ENCODE measurements around the gene GLB1L3. TPM values are rescaled to one million over a fixed set of nuclear protein-coding genes. Genes with fewer than 3 reads are reported as not detected.

The GLB1L3 gene
- total and polyA plus RNA-seq, 2 donors (not counting 3 experiments of a cell fraction or from before 2014, with no cell fraction given), result not detected

DNA sequence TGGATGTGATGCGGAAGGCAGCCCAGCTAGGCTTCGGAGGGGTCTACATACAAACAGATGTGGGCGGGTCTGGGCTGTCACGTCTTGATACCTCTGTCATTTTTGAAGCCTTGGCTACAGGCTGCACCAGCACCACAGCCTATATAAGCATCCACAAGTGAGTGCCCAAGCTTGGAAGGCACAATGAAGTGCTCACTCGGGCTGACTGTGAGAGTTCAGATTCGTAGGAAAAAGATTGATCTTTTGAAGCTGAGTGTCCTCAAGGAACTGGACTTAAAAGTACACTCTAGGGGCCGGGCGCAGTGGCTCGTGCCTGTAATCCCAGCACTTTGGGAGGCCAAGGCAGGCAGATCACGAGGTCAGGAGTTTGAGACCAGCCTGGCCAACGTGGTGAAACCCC lies 19.1 kb upstream of the GLB1L3 start:
- ChIA-PET POLR2A (no interaction called here), CTCF (interaction anchor here (1.6 kb wide), 1 partner anchor 35 kb away, joined by 3 read pairs; no protein-coding TSS in a partner anchor)
- Histone ChIP-seq H3K79me2 (ENCODE audit: control insufficient read depth, insufficient read depth, low read length) (peaks cover 6% of the 10 kb centered on the region), H3K36me3 (ENCODE audit: control insufficient read depth in 2 of 2, extremely low read depth in 1 of 2, insufficient read depth in 2 of 2, low read length in 2 of 2) (peaks cover 6 to 17% of the 10 kb centered on the region in 2 experiments), H2AFZ (ENCODE audit: low read depth, low read length) (no peak overlapping the region), H3K27ac (ENCODE audit: insufficient read depth, low read depth, low read length) (no peak overlapping the region), H3K4me1 (ENCODE audit: control insufficient read depth, extremely low read depth, insufficient read depth, low read length) (peaks cover 10% of the 10 kb centered on the region), H3K27me3 (ENCODE audit: control insufficient read depth in 2 of 2, insufficient read depth in 2 of 2, low read length in 2 of 2) (no peaks in the 10 kb centered on the region), H3K4me2 (ENCODE audit: insufficient read depth, low read length) (no peak overlapping the region), H4K20me1 (replicated peaks; ENCODE audit: control insufficient read depth, extremely low read depth, insufficient read depth, low read length) (no peaks in the 10 kb centered on the region), H3K9ac (replicated peaks; ENCODE audit: extremely low read depth, insufficient read depth, low read length) (no peak overlapping the region), H3K4me3 (replicated peaks in 1 of 3; ENCODE audit: insufficient read depth in 1 of 3, low read depth in 1 of 3, low read length in 3 of 3) (no peak overlapping the region), H3K9me3 (replicated peaks; ENCODE audit: control insufficient read depth, insufficient read depth, low read length) (no peaks in the 10 kb centered on the region), H3K9me1 (replicated peaks; ENCODE audit: control insufficient read depth, extremely low read depth, insufficient read depth, low read length) (no peaks in the 10 kb centered on the region)
- intact Hi-C loops (cut with micrococcal nuclease), result no loop called here
- dilution Hi-C loops (cut with MboI; ENCODE audit: extremely low pct_ligation_motif_present, low sequenced_read_pairs), result no loop called here
- DNase-seq (ENCODE audit: low read depth, low spot score) (no peak), FAIRE-seq (no peak)
- TF ChIP-seq EZH2 (IDR thresholded peaks at IDR 0.05; ENCODE audit: borderline replicate concordance, low read depth, low read length, severe bottlenecking), result no peak
- no peak for TF ChIP-seq GATA2 (IDR thresholded peaks at IDR 0.05; ENCODE audit: insufficient read depth, insufficient read length, low read depth, low read length)
- BruUV-seq (replicated peaks), result no TSS peak

DNA sequence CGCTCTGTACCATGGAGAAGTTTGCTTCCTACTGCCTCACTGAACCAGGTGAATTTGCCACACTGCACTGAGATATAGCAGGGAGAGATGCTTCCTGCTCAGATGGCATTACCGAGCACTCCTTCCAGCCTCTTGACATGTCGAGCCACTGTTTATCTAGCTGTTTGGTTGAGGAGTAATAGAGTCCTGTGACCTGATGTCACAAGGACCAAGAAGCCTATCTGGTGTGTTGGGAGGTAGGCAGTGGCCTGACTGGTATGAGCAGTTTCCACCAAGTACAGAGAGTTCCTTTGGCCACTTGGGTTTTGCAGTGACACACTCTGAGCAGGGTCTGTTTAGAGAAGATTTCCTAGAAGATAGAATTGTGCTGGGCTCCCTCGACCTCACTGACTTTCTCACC lies 17.6 kb upstream of the GLB1L3 start:
- no TSS peak for BruUV-seq (replicated peaks)
- Histone ChIP-seq H3K27me3 (ENCODE audit: control insufficient read depth in 2 of 2, insufficient read depth in 2 of 2, low read length in 2 of 2) (no peaks in the 10 kb centered on the region), H3K4me1 (ENCODE audit: control insufficient read depth, extremely low read depth, insufficient read depth, low read length) (peaks cover 6% of the 10 kb centered on the region), H4K20me1 (replicated peaks; ENCODE audit: control insufficient read depth, extremely low read depth, insufficient read depth, low read length) (no peaks in the 10 kb centered on the region), H3K36me3 (ENCODE audit: control insufficient read depth in 2 of 2, extremely low read depth in 1 of 2, insufficient read depth in 2 of 2, low read length in 2 of 2) (peaks cover 6 to 17% of the 10 kb centered on the region in 2 experiments), H3K4me2 (ENCODE audit: insufficient read depth, low read length) (no peak overlapping the region), H3K9ac (replicated peaks; ENCODE audit: extremely low read depth, insufficient read depth, low read length) (no peak overlapping the region), H3K27ac (ENCODE audit: insufficient read depth, low read depth, low read length) (no peak overlapping the region), H3K9me3 (replicated peaks; ENCODE audit: control insufficient read depth, insufficient read depth, low read length) (no peaks in the 10 kb centered on the region), H3K4me3 (replicated peaks in 1 of 3; ENCODE audit: insufficient read depth in 1 of 3, low read depth in 1 of 3, low read length in 3 of 3) (no peak overlapping the region), H3K9me1 (replicated peaks; ENCODE audit: control insufficient read depth, extremely low read depth, insufficient read depth, low read length) (no peaks in the 10 kb centered on the region), H3K79me2 (ENCODE audit: control insufficient read depth, insufficient read depth, low read length) (peaks cover 6% of the 10 kb centered on the region), H2AFZ (ENCODE audit: low read depth, low read length) (no peak overlapping the region)
- intact Hi-C loops (cut with micrococcal nuclease), result no loop called here
- DNase-seq (ENCODE audit: low read depth, low spot score) (no peak), FAIRE-seq (no peak)
- CTCF ChIA-PET, result interaction anchor here (1.6 kb wide), 1 partner anchor 33 kb away, joined by 3 read pairs; no protein-coding TSS in a partner anchor
- dilution Hi-C loops (cut with MboI; ENCODE audit: extremely low pct_ligation_motif_present, low sequenced_read_pairs), result no loop called here
- POLR2A ChIA-PET, result no interaction called here
- TF ChIP-seq POLR2A (IDR thresholded peaks at IDR 0.05; ENCODE audit: low read depth, low read length) (no peak), MYC (IDR thresholded peaks at IDR 0.05; ENCODE audit: low read depth, low read length) (no peak), EZH2 (IDR thresholded peaks at IDR 0.05; ENCODE audit: borderline replicate concordance, low read depth, low read length, severe bottlenecking) (no peak), GATA2 (IDR thresholded peaks at IDR 0.05; ENCODE audit: insufficient read depth, insufficient read length, low read depth, low read length) (no peak), FOS (IDR thresholded peaks at IDR 0.05; ENCODE audit: borderline replicate concordance, insufficient read depth, low read length) (no peak), JUN (IDR thresholded peaks at IDR 0.05; ENCODE audit: borderline replicate concordance, insufficient read depth, insufficient read length, low read depth) (no peak), POLR2AphosphoS5 (IDR thresholded peaks at IDR 0.05; ENCODE audit: insufficient read depth, low read depth, low read length) (no peak)
- TF ChIP-seq, protein P1, sequence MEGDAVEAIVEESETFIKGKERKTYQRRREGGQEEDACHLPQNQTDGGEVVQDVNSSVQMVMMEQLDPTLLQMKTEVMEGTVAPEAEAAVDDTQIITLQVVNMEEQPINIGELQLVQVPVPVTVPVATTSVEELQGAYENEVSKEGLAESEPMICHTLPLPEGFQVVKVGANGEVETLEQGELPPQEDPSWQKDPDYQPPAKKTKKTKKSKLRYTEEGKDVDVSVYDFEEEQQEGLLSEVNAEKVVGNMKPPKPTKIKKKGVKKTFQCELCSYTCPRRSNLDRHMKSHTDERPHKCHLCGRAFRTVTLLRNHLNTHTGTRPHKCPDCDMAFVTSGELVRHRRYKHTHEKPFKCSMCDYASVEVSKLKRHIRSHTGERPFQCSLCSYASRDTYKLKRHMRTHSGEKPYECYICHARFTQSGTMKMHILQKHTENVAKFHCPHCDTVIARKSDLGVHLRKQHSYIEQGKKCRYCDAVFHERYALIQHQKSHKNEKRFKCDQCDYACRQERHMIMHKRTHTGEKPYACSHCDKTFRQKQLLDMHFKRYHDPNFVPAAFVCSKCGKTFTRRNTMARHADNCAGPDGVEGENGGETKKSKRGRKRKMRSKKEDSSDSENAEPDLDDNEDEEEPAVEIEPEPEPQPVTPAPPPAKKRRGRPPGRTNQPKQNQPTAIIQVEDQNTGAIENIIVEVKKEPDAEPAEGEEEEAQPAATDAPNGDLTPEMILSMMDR (IDR thresholded peaks at IDR 0.05; ENCODE audit: extremely low read depth in 1 of 2, insufficient read depth in 1 of 2, low read depth in 1 of 2, low read length in 2 of 2), result no peak
- TF ChIP-seq, protein P2, sequence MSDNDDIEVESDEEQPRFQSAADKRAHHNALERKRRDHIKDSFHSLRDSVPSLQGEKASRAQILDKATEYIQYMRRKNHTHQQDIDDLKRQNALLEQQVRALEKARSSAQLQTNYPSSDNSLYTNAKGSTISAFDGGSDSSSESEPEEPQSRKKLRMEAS (IDR thresholded peaks at IDR 0.05; ENCODE audit: insufficient read depth, insufficient read length), result no peak
